ENCODE results near the gene METTL16. TPM values are rescaled to one million over a fixed set of nuclear protein-coding genes. Genes with fewer than 3 reads are reported as not detected.
A peak's percentile ranks its signal among the peaks of the same experiment; 100 is the strongest.
"Not testable (repeated sequence)": the region's sequence is repeated elsewhere in the genome, so short reads cannot be mapped to it uniquely, and the experiment has no call there.

METTL16 gene
- total RNA-seq, 2 donors from 2014 or later = 35.8 to 49.9 TPM

DNA sequence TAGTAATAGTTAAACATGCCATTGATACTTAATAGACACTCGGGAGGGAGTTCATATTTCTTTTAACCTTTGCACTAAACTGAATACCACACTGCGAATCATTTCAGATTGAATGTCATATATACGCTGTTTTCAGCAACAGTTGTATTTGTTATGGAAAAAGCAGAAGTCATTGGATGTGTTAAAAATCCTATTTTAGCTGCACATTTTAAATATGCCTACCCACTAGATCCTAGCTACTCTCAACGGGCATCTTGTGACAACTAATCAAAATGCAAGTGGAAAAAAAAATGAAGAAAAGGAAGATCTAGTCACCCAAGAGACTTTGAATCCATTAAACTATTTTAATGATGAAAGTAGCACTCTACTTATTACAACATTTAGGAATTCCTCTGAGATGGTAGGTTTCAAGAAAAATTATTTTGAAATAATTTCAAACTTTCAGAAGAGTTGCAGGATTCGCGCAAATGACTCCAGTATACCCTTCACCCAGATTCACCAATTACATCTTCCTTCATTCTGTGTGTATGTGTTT lies 59.4 kb downstream of the METTL16 start:
- peak overlapping the region; percentile 81 for H3K27ac Mint-ChIP-seq
- no peaks in the 10 kb centered on the region for H3K9me3 Mint-ChIP-seq
- peaks cover 46% of the 10 kb centered on the region for H3K36me3 Mint-ChIP-seq (ENCODE audit: low read depth)
- H3K4me1 Mint-ChIP-seq = peaks cover 9% of the 10 kb centered on the region
- H3K27me3 Mint-ChIP-seq = no peaks in the 10 kb centered on the region
- H3K4me3 Mint-ChIP-seq = peak overlapping the region; percentile 59
- no peak for ATAC-seq (replicated peaks)

DNA sequence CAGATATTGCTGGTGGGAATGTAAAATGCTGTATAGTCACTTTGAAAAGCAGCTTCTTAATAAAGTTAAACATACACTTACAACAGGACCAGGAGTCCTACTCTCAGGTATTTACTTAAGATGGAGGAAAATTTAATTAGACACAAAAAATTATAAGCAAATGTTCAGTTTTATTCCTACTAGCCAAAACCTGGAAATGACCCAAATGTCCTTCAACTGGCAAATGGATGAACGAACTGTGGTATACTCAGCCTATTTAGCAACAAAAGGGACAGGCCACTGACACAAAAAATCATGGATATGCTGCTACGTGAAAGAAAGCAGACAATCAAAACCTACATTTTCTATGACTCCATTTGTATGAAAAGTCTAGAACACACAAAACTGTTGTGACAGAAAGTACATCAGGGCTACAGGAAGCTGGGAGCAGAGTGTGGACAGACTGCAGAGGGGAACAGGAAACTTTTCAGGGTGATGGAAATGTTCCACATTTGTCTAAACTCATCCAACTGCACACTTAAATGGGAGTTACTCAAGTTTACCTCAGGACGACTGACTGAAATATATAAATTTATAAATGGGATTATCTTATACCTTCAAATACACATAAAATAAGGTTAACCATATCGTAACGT lies 61.6 kb downstream of the METTL16 start:
- no peak overlapping the region for H3K27ac Mint-ChIP-seq
- H3K4me1 Mint-ChIP-seq = peaks cover 9% of the 10 kb centered on the region

DNA sequence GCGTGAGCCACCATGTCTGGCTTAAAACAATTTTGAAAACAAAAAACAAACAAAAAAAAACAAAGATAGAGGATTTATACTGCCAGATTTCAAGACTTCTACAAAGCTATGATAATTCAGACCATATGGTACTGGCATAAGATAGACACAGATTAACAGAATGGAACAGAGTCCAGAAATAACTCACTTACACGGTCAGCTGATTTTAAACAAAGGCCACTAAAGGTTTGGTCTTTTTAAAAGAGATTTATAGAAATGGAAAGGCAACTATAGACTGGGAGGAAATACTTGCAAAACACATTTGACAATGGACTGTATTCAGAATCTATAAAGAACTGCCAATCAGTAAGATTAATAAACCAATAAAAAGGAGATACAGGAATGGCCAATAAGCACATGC lies 62.2 kb downstream of the METTL16 start:
- Mint-ChIP-seq H3K36me3 (ENCODE audit: low read depth) (peaks cover 45% of the 10 kb centered on the region), H3K27me3 (no peaks in the 10 kb centered on the region), H3K27ac (no peak overlapping the region), H3K4me3 (peak overlapping the region; percentile 0), H3K9me3 (no peaks in the 10 kb centered on the region), H3K4me1 (peaks cover 9% of the 10 kb centered on the region)
- ATAC-seq (replicated peaks) = no peak

More for the DNA sequence above, 61.6 kb downstream of the METTL16 start:
- no peaks in the 10 kb centered on the region for H3K27me3 Mint-ChIP-seq
- no peak for ATAC-seq (replicated peaks)
- H3K9me3 Mint-ChIP-seq = no peaks in the 10 kb centered on the region
- peaks cover 43% of the 10 kb centered on the region for H3K36me3 Mint-ChIP-seq (ENCODE audit: low read depth)
- H3K4me3 Mint-ChIP-seq = peak overlapping the region; percentile 0

DNA sequence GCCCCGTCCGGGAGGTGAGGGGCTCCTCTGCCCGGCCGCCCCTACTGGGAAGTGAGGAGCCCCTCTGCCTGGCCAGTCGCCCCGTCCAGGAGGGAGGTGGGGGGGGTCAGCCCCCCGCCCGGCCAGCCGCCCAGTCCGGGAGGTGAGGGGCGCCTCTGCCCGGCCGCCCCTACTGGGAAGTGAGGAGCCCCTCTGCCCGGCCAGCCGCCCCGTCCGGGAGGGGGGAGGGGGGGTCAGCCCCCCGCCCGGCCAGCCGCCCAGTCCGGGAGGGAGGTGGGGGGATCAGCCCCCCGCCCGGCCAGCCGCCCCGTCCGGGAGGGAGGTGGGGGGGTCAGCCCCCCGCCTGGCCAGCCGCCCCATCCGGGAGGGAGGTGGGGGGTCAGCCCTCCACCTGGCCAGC lies 64.2 kb downstream of the METTL16 start:
- H3K9me3 Mint-ChIP-seq; H3K27me3 Mint-ChIP-seq; H3K27ac Mint-ChIP-seq; H3K4me3 Mint-ChIP-seq; ATAC-seq (replicated peaks); H3K4me1 Mint-ChIP-seq: not testable (repeated sequence)
- peaks cover 41% of the 10 kb centered on the region for H3K36me3 Mint-ChIP-seq (ENCODE audit: low read depth)

DNA sequence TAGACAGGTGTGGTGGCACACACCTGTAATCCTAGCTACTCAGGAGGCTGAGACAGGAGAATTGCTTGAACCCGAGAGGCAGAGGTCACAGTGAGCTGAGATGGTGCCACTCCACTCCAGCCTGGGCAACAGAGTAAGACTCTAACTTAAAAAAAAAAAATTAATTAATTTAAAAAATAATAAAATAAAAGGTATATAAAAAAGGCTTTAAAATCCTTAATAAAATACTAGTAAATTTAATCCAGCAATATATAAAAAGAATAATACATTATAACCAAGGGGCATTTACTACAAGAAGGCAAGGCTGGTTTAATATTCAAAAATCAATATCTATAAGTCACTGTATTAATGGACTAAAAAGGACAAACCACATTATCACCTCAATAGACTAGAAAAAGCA lies 66.0 kb downstream of the METTL16 start:
- ATAC-seq (replicated peaks) = no peak
- Mint-ChIP-seq H3K27ac (no peak overlapping the region), H3K9me3 (no peaks in the 10 kb centered on the region), H3K27me3 (no peaks in the 10 kb centered on the region), H3K4me1 (no peaks in the 10 kb centered on the region), H3K36me3 (ENCODE audit: low read depth) (peaks cover 40% of the 10 kb centered on the region), H3K4me3 (no peak overlapping the region)

DNA sequence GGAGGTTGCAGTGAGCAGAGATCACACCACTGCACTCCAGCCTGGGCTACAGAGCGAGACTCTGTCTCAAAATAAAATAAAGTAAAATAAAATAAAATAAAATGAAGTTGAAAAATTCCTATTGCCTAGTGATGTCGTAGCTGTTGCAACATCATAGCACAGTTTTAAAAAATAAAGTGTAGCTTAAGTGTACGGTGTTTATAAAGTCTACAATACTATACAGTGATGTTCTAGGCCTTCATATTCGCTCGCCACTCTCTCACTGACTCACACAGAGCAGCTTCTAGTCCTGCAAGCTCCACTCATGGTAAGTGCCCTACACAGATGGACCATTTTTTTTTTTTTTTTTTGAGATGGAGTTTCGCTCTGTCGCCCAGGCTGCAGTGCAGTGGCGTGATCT lies 67.3 kb downstream of the METTL16 start:
- Mint-ChIP-seq H3K36me3 (ENCODE audit: low read depth) (peaks cover 44% of the 10 kb centered on the region), H3K27me3 (no peaks in the 10 kb centered on the region), H3K4me3 (no peak overlapping the region), H3K27ac (no peak overlapping the region), H3K4me1 (no peaks in the 10 kb centered on the region), H3K9me3 (no peaks in the 10 kb centered on the region)
- no peak for ATAC-seq (replicated peaks)

DNA sequence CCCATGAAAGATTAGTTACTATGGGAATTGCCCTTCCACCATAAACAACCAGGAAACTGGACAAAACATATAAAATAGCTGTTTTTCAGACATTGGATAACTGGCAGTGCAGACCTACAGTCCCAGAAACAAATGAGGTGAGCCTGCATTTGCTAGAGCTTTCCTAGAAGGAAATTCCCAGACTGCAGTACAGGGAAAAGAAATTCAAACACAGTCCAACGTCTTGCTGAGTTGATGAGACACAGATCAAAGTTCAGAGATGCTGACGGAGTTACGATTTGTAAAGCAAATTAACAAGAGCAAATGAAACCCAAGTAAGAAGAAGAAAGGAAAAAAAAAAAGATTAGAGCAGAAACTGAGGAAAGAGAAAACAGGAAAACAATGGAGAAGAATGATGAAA lies 69.5 kb downstream of the METTL16 start:
- Mint-ChIP-seq H3K9me3 (no peaks in the 10 kb centered on the region), H3K27ac (no peak overlapping the region), H3K36me3 (ENCODE audit: low read depth) (peaks cover 62% of the 10 kb centered on the region), H3K4me3 (no peak overlapping the region), H3K4me1 (no peaks in the 10 kb centered on the region), H3K27me3 (no peaks in the 10 kb centered on the region)
- ATAC-seq (replicated peaks) = no peak

DNA sequence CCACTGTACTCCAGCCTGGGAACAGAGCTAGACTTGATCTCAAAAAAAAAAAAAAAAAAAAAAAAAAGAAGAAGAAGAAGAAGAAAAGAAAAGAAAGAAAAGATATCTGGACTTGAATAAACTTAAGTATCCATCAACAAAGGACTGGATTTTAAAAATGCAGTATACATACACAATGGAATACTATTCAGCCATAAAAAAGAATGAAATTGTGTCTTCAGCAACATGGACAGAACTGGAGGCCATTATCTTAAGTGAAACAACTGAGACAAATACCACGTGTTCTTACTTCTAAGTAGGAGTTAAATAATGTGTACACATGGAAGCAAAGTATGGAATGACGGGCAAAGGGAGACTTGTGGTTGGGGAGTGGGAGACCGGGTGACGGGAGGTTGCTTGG lies 70.8 kb downstream of the METTL16 start:
- ATAC-seq (replicated peaks) = no peak
- no peaks in the 10 kb centered on the region for H3K9me3 Mint-ChIP-seq
- no peak overlapping the region for H3K4me3 Mint-ChIP-seq
- no peaks in the 10 kb centered on the region for H3K4me1 Mint-ChIP-seq
- no peak overlapping the region for H3K27ac Mint-ChIP-seq
- no peaks in the 10 kb centered on the region for H3K27me3 Mint-ChIP-seq
- H3K36me3 Mint-ChIP-seq (ENCODE audit: low read depth) = peaks cover 69% of the 10 kb centered on the region

- not testable (repeated sequence) for H3K9me3 Mint-ChIP-seq, H3K4me1 Mint-ChIP-seq, H3K4me3 Mint-ChIP-seq, H3K27ac Mint-ChIP-seq, H3K27me3 Mint-ChIP-seq
- ATAC-seq (replicated peaks) = peak; percentile 65
- H3K36me3 Mint-ChIP-seq (ENCODE audit: low read depth) = peaks cover 70% of the 10 kb centered on the region
These were observed 71.7 kb downstream of the METTL16 start for GRCh38 chr17:2439997-2440396.

DNA sequence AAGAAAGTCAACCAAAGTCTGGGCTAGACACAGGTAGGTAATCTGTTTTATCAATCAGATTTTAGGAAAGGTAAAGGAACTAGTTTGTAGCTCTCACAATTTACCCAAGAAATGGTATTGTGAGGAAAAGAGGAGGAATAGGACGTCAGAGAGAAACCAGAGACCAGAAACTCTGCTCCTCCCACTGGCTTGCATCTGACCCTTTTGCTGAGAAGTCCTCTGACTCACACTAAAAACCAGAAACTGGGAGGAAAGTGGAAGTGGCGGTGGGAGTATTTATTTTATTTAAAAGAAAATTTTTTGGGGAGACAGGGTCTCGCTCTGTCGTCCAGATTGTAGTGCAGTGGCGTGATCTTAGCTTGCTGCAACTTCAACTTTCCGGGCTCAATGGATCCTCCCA lies 72.9 kb downstream of the METTL16 start:
- Mint-ChIP-seq H3K9me3 (no peaks in the 10 kb centered on the region), H3K27me3 (no peaks in the 10 kb centered on the region), H3K4me3 (no peak overlapping the region), H3K27ac (no peak overlapping the region), H3K4me1 (no peaks in the 10 kb centered on the region), H3K36me3 (ENCODE audit: low read depth) (peaks cover 78% of the 10 kb centered on the region)
- peak; percentile 60 for ATAC-seq (replicated peaks)

DNA sequence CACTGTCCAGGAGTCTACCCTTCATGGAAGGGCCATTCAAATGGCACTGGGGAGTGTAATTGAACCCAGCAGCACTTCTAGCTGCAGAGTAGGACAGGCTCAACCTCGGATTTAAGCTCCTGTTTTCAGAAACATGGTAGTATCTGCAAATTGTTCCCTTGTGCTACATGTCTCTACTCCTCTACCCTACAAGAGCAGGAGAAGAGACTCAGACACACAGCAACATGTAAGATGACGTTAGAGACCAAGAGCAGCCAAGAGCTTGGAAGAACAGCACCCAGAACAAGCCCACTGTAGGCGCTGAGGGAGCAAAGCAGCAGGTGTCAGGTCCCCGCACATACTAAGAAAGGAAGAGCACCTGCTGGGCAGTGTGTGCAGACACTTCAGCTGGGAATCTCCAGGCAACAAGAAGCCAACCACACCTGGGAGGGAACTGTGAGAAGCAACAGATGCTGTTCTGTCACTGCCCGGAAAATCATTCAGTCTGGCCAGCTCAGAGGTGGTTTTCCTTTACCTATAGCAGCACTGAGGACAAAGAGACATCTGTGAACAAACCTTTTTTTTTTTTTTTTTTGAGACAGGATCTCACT lies 75.3 kb downstream of the METTL16 start:
- no peak for ATAC-seq (replicated peaks)
- H3K4me3 Mint-ChIP-seq = no peak overlapping the region
- H3K9me3 Mint-ChIP-seq = no peaks in the 10 kb centered on the region
- H3K4me1 Mint-ChIP-seq = peaks cover 5% of the 10 kb centered on the region
- peaks cover 88% of the 10 kb centered on the region for H3K36me3 Mint-ChIP-seq (ENCODE audit: low read depth)
- no peaks in the 10 kb centered on the region for H3K27me3 Mint-ChIP-seq
- peak overlapping the region; percentile 65 for H3K27ac Mint-ChIP-seq

GRCh38 chr17:2435862-2436261 lies 75.8 kb downstream of the METTL16 start:
- peaks cover 87% of the 10 kb centered on the region for H3K36me3 Mint-ChIP-seq (ENCODE audit: low read depth)
- H3K4me1 Mint-ChIP-seq = peaks cover 5% of the 10 kb centered on the region
- no peaks in the 10 kb centered on the region for H3K27me3 Mint-ChIP-seq
- peak overlapping the region; percentile 65 for H3K27ac Mint-ChIP-seq
- no peak for ATAC-seq (replicated peaks)
- H3K4me3 Mint-ChIP-seq = no peak overlapping the region
- H3K9me3 Mint-ChIP-seq = no peaks in the 10 kb centered on the region

- H3K4me1 Mint-ChIP-seq = peaks cover 5% of the 10 kb centered on the region
- H3K36me3 Mint-ChIP-seq (ENCODE audit: low read depth) = peaks cover 81% of the 10 kb centered on the region
- H3K9me3 Mint-ChIP-seq = no peaks in the 10 kb centered on the region
- ATAC-seq (replicated peaks) = no peak
- no peaks in the 10 kb centered on the region for H3K27me3 Mint-ChIP-seq
- H3K27ac Mint-ChIP-seq = peak overlapping the region; percentile 65
- H3K4me3 Mint-ChIP-seq = no peak overlapping the region
These were observed 76.4 kb downstream of the METTL16 start for GRCh38 chr17:2435181-2435741.

- ATAC-seq (replicated peaks) = peak; percentile 84
- H3K27me3 Mint-ChIP-seq = no peaks in the 10 kb centered on the region
- H3K4me3 Mint-ChIP-seq = no peak overlapping the region
- peak overlapping the region; percentile 53 for H3K27ac Mint-ChIP-seq
- no peaks in the 10 kb centered on the region for H3K9me3 Mint-ChIP-seq
- H3K36me3 Mint-ChIP-seq (ENCODE audit: low read depth) = peaks cover 71% of the 10 kb centered on the region
- H3K4me1 Mint-ChIP-seq = peaks cover 5% of the 10 kb centered on the region
These were observed 78.0 kb downstream of the METTL16 start for GRCh38 chr17:2433696-2434095.

GRCh38 chr17:2427910-2428309 lies 83.8 kb downstream of the METTL16 start:
- H3K4me3 Mint-ChIP-seq = no peak overlapping the region
- peaks cover 52% of the 10 kb centered on the region for H3K36me3 Mint-ChIP-seq (ENCODE audit: low read depth)
- no peaks in the 10 kb centered on the region for H3K27me3 Mint-ChIP-seq
- peak overlapping the region; percentile 23 for H3K27ac Mint-ChIP-seq
- no peak for ATAC-seq (replicated peaks)
- H3K9me3 Mint-ChIP-seq = no peaks in the 10 kb centered on the region
- H3K4me1 Mint-ChIP-seq = peaks cover 2% of the 10 kb centered on the region
